Melanocyte of skin (primary cell): ENCODE results near the gene EPHA2. TPM values are rescaled to one million over a fixed set of nuclear protein-coding genes. Genes with fewer than 3 reads are reported as not detected.

Experiments
- total RNA-seq, 2 donors: library from RNA; depleted of rRNA; stranded (reverse); fragments of >200 nt; gene quantifications; 2 replicates each; pipeline ENCODE4 v1.2.3, GENCODE V29; 2012

EPHA2 gene
- total RNA-seq = 10 to 100 TPM in 1 of 2 donors, 1 to 10 TPM in 1; 2.1 to 11.7 TPM

GRCh38 chr1:16155537-16156410 is at the start of gene EPHA2:
EPHA2 (minus strand) TSS chr1:16156069; CDS start chr1:16155932, 137 bp downstream.

Other genes with a start within 250 kb of the EPHA2 start
- 10 to 100 TPM; 26.0 to 40.6 TPM for gene ZBTB17, start 180.0 kb downstream of the EPHA2 start, total RNA-seq
- gene SRARP, start 151.8 kb downstream of the EPHA2 start, total RNA-seq = not detected
- under 1 TPM in 1 of 2 donors, not detected in 1; 0.33 TPM for gene HSPB7, start 138.0 kb downstream of the EPHA2 start, total RNA-seq
- not detected for gene CLCNKA, start 134.0 kb downstream of the EPHA2 start, total RNA-seq
- not detected for gene CLCNKB, start 112.3 kb downstream of the EPHA2 start, total RNA-seq
- not detected for gene FAM131C, start 82.4 kb downstream of the EPHA2 start, total RNA-seq
- 1 to 10 TPM; 5.2 to 5.3 TPM for gene ARHGEF19, start 56.6 kb upstream of the EPHA2 start, total RNA-seq
- gene CPLANE2, start 81.1 kb upstream of the EPHA2 start, total RNA-seq = 1 to 10 TPM; 5.7 to 7.2 TPM
- gene FBXO42, start 196.4 kb upstream of the EPHA2 start, total RNA-seq = 10 to 100 TPM; 12.3 to 16.9 TPM
- 10 to 100 TPM; 64.0 to 70.6 TPM for gene SZRD1, start 211.2 kb upstream of the EPHA2 start, total RNA-seq